Gastroesophageal sphincter (tissue), 4 donors: ENCODE data around the gene C8G. TPM values are rescaled to one million over a fixed set of nuclear protein-coding genes. Genes with fewer than 3 reads are reported as not detected.

Experiments used
- ATAC-seq: fragments of 150-250 bp; one replicate; pipeline ENCODE4 v1.9.1; 2016; ENCODE audit warnings: mild to moderate bottlenecking, moderate library complexity
- H3K27ac ChIP-seq, 4 donors: fragments of 200-600 bp; sonication (generic) in 3 of 4; 1 replicate in 3 of 4; 2 replicates in 1 of 4; pipeline ENCODE4 v1.5.1; 2016 to 2019
- H3K27me3 ChIP-seq: fragments of 200-600 bp; sonication (generic); one replicate; pipeline ENCODE4 v1.5.1; 2019
- H3K36me3 ChIP-seq, 2 donors: fragments of 200-600 bp; sonication (generic); one replicate each; pipeline ENCODE4 v1.5.1; 2019; ENCODE audit warnings: control low read depth in 1 of 2
- H3K4me1 ChIP-seq, 3 donors: fragments of 200-600 bp; sonication (generic); 1 replicate in 2 of 3; 2 replicates in 1 of 3; pipeline ENCODE4 v1.5.1; 2016 to 2019; ENCODE audit warnings: control low read depth in 2 of 3
- H3K4me3 ChIP-seq, 2 donors: fragments of 200-600 bp; sonication (generic); one replicate each; pipeline ENCODE4 v1.5.1; 2019; ENCODE audit warnings: mild to moderate bottlenecking in 1 of 2, moderate library complexity in 1 of 2
- H3K9me3 ChIP-seq, 3 donors: fragments of 200-600 bp; sonication (generic); one replicate each; pipeline ENCODE4 v1.5.1; 2017 to 2019; ENCODE audit warnings: control low read depth in 2 of 3
- CTCF ChIP-seq, 4 experiments: fragments of 200-600 bp in 2 of 4; fragments of 450-650 bp in 2 of 4; sonication (generic) in 1 of 4; IDR thresholded peaks; one replicate each; pipeline ENCODE4 v1.5.1; 2017 to 2019; ENCODE audit warnings: antibody characterized with exemption in 4 of 4, mild to moderate bottlenecking in 2 of 4, moderate library complexity in 2 of 4
- EP300 ChIP-seq: sonication (generic); formaldehyde crosslinking; IDR thresholded peaks from one replicate; pipeline ENCODE4 v1.6.1; 2017; ENCODE audit warnings: antibody characterized with exemption, mild to moderate bottlenecking
- POLR2A ChIP-seq, 2 donors: fragments of 450-650 bp; IDR thresholded peaks; one replicate each; pipeline ENCODE4 v1.6.1; 2017; ENCODE audit warnings: antibody characterized with exemption in 2 of 2, mild to moderate bottlenecking in 2 of 2, moderate library complexity in 1 of 2
- POLR2AphosphoS5 ChIP-seq: sonication (generic); formaldehyde crosslinking; IDR thresholded peaks from one replicate; pipeline ENCODE4 v1.6.1; 2017; ENCODE audit warnings: antibody characterized with exemption
- WGBS, 2 donors: methylation state at CpG; one replicate each; pipeline ENCODE4 v1.1.5; 2018; ENCODE audit warnings: low coverage in 1 of 2; 5-methylcytosine and 5-hydroxymethylcytosine counted together
- total RNA-seq, 4 donors: library from RNA; depleted of rRNA; stranded (reverse); fragments of >200 nt; gene quantifications; one replicate each; pipeline ENCODE4 v1.1.0, GENCODE V29; 2016

The C8G gene
- total RNA-seq, 4 donors from 2014 or later: not detected

GRCh38 chr9:136906266-136906665, 38.8 kb upstream of the C8G start:
- Histone ChIP-seq H3K36me3 (peaks cover 0 to 54% of the 10 kb centered on the region in 2 donors), H3K27ac (no peak overlapping the region), H3K27me3 (no peaks in the 10 kb centered on the region), H3K4me3 (no peak overlapping the region), H3K4me1 (peaks cover 2 to 28% (median 19%) of the 10 kb centered on the region in 3 donors), H3K9me3 (no peaks in the 10 kb centered on the region)
- no peak for ATAC-seq
- TF ChIP-seq CTCF (IDR thresholded peaks at IDR 0.05) (no peak), POLR2AphosphoS5 (no peak), EP300 (no peak), POLR2A (IDR thresholded peaks at IDR 0.05) (no peak)
- 62 to 66% methylated on average over 3 to 4 of the region's 4 CpGs for WGBS, 2 donors

- Histone ChIP-seq H3K9me3 (no peaks in the 10 kb centered on the region), H3K27ac (no peak overlapping the region), H3K4me1 (peaks cover 0 to 18% (median 10%) of the 10 kb centered on the region in 3 donors), H3K4me3 (no peak overlapping the region), H3K27me3 (no peaks in the 10 kb centered on the region), H3K36me3 (peaks cover 0 to 60% of the 10 kb centered on the region in 2 donors)
- ATAC-seq: no peak
- TF ChIP-seq EP300 (no peak), CTCF (IDR thresholded peaks at IDR 0.05) (no peak), POLR2A (IDR thresholded peaks at IDR 0.05) (no peak), POLR2AphosphoS5 (no peak)
- 80 to 85% methylated on average over 3 to 4 of the region's 29 CpGs for WGBS, 2 donors
These were observed 37.8 kb upstream of the C8G start for GRCh38 chr9:136907011-136907914.

- H3K9me3 ChIP-seq: no peaks in the 10 kb centered on the region
- WGBS, 2 donors: 77 to 85% methylated on average over 6 to 7 of the region's 12 CpGs
- no peak for ATAC-seq
- H3K27me3 ChIP-seq: no peaks in the 10 kb centered on the region
- H3K4me3 ChIP-seq: no peak overlapping the region
- H3K36me3 ChIP-seq: peaks cover 0 to 89% of the 10 kb centered on the region in 2 donors
- H3K4me1 ChIP-seq: no peaks in the 10 kb centered on the region
- H3K27ac ChIP-seq: no peak overlapping the region
- TF ChIP-seq CTCF (IDR thresholded peaks at IDR 0.05) (no peak), EP300 (no peak), POLR2AphosphoS5 (no peak), POLR2A (IDR thresholded peaks at IDR 0.05) (no peak)
These were observed 34.7 kb upstream of the C8G start for GRCh38 chr9:136910197-136910900.

- no peak for ATAC-seq
- Histone ChIP-seq H3K27me3 (no peaks in the 10 kb centered on the region), H3K4me1 (no peaks in the 10 kb centered on the region), H3K9me3 (no peaks in the 10 kb centered on the region), H3K27ac (no peak overlapping the region), H3K36me3 (peaks cover 0 to 94% of the 10 kb centered on the region in 2 donors), H3K4me3 (no peak overlapping the region)
- no peak for TF ChIP-seq EP300
- no peak for TF ChIP-seq POLR2AphosphoS5
- TF ChIP-seq CTCF (IDR thresholded peaks at IDR 0.05): no peak
- no peak for TF ChIP-seq POLR2A (IDR thresholded peaks at IDR 0.05)
- WGBS, 2 donors: 83% methylated on average over 7 of the region's 12 CpGs; no CpG with 5 or more reads in 1 of the 2 donors
These were observed 34.2 kb upstream of the C8G start for GRCh38 chr9:136910901-136911245.
